HG03025 (cell line): ENCODE measurements around the gene ANKRD11.

ENCODE experiments used
- ATAC-seq: cut with Tn5 transposase; IDR thresholded peaks from one replicate; pipeline ENCODE4 v1.9.1; 2021; ENCODE audit warnings: mild to moderate bottlenecking, moderate library complexity; ENCODE audit not compliant: unreplicated experiment, low FRiP score

Gene ANKRD11

DNA sequence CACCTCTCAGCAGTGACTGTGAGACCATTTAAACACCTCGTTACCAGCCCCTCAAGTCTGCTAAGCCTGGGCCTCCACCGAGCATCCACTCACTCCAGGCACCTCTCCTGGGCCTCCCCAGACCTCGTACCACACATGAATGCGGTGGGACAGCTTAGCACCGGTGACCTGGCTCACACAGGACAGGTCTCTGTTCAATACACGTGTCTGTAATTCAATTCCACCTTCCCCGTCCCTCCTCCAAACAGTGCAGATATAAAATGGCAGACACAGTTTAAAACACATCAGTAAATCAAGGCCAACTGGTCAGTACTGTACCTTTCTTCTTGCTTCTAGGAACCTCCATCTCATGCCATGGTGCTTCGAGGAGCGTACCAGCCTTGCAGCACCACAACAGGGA is 199.0 kb downstream of the ANKRD11 start:
- no peak for ATAC-seq

DNA sequence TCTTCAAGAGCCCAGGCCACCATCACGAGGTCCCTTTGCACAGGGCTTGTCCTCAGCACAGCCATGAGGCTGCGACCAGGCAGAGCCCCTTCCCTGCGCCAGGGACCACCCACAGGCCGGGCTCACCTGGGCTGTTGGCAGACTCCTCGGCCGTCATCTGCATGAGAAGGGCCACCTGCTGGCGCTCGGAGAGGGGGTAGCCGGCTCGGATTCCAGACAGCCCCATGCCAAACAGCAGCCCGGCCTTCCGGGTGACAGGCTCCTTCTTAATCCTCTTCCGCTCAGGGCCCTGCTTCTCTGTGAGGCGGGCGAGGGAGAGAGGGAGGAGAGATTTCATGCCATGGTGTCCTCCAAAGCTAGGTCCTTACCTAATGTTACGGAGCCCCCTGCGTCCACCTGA is 199.5 kb downstream of the ANKRD11 start:
- ATAC-seq = no peak

DNA sequence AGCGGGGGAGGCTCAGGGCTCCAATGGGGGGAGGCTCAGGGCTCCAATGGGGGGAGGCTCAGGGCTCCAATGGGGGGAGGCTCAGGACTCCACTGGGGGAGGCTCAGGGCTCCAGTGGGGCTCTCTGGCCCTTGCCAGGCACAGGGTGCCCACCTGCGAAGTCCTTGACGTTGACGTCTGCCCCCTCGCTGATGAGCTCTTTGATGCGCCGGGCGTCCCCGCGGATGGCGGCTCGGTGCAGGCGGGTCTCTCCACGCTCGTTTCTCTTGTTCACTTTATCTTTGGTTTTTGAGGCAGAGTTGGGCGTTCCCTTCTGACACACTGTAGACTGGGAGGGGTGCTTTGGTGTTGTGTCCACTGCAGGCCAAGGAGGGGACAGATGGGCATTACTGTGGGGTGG is 199.9 kb downstream of the ANKRD11 start:
- no peak for ATAC-seq

DNA sequence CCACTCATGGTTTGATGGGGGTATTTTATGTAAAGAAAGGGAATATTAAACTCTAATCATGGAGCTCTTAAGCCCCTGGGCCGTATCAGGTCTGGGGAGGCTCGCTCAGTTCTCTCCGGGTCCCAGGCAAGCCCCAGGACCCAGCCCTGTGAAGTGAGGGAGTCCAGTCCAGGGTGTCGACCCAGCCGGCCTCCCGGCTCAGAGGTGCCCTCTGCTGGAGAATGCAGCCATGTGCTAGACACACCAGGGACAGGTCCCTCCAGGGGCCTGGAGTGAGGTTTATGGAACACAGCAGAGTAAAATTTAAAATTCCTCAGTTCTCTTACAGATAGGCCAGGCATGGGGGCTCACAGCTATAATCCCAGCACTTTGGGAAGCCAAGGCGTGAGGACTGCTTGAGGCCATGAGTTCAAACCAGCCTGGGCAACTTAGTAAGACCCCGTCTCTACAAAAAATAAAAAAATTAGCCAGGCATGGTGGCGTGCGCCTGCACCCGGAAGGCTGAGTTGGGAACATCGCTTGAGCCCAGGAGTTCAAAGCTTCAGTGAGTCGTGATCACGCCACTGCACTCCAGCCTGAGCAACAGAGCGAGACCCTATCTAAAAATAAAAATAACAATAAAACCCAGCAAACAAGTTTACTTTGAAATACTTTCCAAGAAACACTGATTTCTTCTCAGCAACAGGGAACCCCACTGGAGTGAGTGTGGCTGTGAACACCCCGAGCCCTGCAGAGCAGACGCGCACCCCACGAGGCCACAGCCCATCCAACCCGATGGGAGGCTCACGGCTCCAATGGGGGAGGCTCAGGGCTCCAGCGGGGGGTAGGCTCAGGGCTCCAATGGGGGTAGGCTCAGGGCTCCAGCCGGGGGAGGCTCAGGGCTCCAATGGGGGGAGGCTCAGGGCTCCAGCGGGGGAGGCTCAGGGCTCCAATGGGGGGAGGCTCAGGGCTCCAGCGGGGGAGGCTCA is 200.6 kb downstream of the ANKRD11 start:
- ATAC-seq = no peak

DNA sequence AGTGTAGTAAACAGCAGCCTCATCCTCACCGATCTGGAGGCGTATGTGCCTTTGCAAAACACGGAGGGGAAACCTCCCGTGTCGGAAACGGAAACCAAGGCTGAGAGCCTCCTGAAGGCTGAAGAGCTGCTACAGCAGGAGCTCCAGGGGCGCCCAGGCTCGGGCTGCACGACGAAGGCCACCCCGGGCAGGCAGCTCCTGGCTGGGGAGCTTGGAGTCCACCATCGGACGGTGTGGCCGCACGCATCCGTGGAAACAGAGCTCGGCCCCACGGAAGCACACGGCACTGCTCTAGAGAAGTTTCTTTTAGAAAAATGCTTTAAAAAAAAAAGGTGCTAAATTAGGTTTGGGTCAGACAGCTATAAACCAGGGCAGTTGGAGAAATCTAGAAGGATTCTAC is 201.4 kb downstream of the ANKRD11 start:
- ATAC-seq = no peak

DNA sequence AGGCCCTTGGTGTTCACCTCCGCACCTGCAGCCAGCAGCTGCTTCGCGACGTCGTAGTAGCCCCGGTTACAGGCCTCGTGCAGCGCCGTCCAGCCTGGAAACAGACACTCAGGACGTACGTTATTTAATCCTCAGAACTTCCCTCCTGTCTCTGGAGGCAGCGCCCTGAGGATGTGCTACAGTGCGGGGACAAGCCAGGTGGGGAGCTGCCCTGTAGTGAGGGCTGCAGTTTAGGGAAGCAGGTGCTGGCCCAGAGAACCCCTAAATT is 201.8 kb downstream of the ANKRD11 start:
- ATAC-seq = no peak

DNA sequence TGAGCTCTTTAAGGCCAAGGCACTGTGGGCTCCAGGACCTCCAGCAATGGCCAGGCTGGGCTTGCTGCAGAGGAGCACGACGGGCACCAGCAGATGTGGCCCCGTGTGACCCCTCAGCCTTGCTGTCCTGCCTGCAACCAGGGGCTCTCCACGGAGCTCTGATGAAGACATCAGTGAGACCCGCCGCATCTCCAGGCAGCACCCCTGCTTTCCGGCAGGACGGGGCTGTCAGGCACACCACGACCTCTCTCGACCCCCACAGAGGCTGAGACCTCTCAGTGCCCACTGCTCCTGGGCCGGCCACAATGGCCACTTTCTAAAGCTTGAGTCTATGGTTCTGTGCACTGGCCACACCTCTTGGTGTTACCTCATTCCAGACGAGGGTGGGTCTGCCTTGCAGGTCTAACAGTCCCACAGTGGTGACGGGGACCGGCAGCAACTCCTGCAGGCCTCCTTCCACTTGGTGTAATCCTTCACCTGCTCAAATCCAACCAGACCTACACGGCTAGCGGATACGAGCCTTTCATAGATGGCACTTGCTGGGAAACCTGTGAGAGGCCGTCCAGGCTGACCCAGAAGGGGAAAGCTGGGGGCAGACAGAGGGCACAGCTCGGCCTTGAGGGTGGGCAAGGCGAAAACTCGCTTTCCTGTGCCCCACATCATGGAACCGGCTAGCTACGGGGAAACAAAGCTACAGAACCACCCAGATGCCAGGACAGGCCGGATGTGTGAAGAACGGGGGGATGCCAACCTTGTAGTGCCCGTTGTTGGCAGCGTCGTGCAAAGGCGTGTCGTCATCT is 202.4 kb downstream of the ANKRD11 start:
- ATAC-seq = no peak

DNA sequence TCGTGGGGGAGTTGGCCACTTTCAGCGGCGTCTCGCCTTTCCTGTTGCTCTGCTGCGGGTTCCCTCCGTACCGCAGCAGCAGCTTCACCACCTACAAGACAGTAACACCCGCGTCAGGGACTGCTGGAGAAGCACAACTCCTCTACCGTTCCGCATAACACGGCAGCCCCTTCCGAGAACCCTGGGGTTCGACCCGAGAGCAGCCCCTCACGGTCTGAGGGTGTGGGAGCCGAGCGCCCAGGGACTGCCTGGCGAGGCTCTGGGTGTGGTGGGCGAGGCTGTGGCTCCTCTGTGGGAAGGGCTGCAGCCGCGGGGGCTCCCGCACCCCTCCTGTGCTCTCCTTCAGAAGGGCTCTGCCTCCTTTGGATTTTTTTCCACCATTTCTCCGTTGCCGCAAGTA is 204.3 kb downstream of the ANKRD11 start:
- ATAC-seq = no peak

DNA sequence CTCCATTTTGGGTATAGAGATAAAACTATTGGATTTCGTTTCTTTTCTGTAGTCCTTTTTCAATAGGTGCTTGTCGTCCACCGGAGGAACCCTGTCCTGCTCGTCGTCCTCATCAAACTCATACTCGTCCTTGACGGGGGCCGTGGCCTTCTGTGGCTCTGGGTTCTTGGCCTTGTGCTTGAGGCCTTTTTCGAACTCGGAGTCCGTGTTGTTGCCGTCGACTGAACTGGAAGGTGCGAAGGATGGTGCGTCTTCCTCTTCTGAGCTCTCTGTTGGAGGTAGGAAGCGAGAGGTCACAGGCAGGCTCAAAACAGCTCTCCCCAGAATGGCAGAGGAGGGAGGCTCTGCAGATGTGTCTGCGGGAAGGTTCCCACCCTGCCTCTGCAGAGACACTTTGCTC is 205.0 kb downstream of the ANKRD11 start:
- ATAC-seq = no peak

DNA sequence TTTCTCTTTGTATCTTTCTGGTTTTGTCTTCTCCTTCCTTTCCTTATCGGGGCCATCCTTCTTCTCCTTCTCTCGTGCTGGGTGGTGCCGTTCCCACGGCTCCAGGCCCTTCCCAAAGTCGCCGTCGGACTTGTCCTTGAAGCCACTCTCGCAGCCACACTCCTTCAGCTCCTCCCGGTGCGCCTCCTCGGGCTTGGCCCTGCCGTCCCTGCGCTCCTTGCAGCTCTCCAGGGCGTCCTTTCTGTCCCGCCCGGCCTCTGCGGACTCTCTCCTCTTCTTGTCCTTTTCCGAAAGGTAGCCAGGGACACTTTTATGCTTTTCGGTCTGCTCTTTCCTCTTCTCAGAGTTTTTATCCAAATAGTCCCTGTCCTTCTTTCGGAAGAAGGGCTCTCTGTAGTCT is 206.9 kb downstream of the ANKRD11 start:
- ATAC-seq = no peak

DNA sequence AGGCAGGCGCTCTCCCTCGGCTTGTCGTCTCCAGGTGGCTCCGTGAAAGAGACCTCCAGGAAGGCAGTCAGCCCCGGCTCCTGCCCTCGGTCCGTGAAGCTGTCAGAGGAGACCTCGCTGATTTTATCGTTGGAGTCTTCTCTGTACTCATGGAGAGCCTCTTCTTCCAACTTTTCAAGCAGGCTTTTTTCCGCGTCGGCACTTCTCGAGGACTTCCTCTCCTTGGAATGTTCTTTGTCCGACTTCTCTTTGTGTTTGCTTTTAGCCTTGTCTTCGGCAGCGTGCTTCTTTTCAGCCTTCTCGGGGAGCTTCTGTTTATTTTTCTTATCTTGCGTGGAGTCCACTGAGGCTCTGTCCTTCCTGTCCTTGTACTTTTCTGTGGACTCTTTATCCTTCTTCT is 207.8 kb downstream of the ANKRD11 start:
- no peak for ATAC-seq

DNA sequence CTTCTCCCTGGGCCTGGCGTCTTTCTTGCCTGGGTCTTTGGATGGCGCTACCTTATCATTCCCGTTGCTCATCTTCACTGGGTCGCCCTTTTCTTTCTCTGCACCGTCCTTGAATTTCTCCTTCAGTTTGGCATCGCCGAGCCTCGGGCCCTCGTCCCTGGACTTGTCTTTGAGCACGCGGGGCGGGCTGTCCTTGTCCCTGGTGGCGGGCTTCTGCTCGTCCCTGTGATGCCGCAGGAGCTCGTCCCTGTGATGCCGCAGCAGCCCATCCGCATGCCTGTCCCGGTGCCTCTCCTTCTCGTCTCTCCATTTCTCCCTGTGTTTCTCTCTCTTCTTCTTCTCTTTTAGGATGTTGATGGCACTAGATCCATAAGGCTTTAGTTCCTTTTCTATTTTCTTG is 208.5 kb downstream of the ANKRD11 start:
- no peak for ATAC-seq

DNA sequence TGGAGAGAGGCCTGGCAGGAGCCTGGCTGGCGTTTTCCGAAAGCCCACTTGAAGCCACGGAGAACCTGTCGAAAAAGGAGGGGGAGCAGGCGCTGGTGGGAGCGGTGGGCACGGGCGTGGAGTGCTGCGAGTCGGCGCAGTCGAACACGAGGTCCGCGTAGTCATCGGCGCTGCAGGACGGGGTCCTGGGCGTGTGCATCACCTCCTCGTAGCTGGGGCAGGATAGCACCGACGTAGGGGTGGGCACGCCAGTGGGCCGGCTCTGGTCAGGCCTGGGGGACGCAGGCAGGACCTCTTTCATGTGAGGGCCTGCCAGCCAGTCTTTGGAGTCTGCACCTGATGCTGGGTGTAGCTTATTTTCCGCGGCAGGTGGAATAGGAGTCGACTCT is 209.2 kb downstream of the ANKRD11 start:
- ATAC-seq = no peak

DNA sequence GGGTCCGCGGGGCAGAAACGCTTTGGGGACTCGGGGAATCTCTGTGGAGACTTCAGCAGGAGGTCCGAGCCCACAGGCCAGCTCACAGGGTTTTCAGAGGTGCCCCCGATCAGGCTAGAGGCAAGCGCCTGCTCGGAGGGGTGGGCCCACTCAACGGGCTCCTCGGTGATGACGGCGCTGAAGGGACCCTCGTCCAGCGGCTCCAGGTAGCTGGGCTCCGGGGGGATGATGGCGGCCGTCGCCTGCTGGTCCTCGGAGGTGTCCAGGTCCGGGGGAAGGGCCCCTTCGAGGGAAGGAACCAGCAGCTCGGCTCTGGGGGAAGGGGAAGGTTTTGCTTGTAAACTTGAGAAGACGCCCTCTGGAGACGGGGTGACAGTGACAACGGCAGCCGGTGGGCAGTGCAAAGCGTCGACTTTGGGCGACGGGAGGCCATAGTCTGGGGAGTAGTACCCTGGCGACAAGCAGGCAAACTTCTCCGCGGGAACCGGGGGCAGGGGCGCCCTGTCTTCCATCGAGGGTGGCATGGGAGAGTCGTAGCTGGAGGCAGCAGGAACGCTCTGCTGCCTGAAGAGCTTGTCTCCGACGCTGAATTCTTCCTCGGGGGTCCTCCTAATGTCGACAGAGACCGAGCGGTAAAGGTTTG is 209.7 kb downstream of the ANKRD11 start:
- ATAC-seq = no peak

DNA sequence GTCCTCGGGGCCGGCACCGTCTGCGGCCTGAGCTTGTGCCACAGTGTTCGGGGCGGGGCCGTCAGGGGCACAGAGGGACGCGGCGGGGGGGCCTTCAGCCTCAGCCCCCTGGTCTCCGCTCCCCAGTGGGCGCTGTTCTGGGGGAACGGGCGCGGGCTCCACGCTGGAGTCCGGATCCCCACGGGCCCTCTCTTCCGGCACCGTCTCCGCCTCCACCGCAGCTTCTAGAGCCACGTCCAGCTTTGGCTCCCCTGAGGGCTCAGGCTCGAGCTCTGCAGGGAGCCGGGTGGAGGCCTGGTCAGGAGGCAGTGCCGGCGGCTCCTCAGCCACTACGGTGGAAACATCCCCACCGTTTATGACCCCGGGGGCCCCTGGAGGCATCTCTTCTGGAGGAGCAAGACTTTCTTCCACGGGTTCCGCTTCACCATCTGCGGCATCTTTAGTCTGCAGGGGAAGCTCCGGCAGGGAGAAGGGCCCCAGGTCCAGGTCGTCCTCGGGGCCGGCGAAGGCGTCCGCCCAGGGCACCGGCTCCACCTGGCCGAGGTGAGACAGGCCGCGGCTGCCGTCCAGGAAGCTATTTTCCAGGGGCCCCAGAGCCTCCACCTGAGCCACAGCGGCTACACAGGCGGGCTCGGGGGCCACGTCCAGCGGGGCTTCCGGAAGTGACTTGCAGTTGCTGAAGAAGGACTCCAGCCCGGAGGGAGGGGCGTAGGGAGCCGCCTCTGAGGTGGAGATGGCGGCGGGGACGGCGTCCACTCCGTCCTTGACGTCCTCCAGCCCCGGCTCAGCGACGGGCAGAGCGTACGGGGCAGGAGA is 210.5 kb downstream of the ANKRD11 start:
- ATAC-seq = no peak

DNA sequence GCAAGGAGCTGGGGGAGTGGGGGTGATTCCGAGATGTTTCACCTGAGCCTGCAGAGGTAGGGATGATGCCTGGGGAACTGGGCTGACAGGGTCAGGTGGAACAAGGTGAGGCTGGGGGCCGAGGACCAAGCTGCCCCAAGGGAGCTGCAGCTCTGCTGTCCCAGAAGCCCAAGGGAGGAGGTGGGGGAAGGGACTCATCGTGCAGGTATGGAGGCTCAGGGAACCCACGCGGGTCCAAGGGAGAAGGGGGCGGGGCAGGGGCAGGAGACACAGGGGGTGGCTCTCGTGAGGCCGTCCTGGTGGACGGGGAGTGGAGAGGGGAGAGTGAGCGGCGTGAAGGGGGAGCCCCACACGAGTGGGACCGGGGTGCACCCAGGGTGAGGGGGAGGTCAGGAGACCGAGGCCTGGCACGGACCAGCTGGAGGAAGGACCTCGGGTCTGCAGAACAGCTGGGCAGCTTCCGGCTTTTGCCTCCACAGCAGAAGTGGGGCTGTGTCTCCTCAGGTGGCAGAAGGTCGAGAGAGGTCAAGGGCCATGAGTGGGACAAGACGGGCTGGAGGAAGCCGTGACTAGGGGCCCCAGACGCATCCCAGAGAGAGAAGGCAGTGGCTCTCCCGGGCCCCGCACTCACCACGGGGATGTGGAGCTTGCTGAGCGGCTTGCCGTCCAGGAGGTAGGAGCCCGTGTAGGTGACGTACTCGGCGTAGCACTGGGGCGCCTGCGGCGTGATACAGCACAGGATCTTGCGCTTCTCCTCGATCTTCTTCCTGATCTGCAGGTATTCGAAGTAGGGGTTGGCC is 211.7 kb downstream of the ANKRD11 start:
- ATAC-seq = no peak

DNA sequence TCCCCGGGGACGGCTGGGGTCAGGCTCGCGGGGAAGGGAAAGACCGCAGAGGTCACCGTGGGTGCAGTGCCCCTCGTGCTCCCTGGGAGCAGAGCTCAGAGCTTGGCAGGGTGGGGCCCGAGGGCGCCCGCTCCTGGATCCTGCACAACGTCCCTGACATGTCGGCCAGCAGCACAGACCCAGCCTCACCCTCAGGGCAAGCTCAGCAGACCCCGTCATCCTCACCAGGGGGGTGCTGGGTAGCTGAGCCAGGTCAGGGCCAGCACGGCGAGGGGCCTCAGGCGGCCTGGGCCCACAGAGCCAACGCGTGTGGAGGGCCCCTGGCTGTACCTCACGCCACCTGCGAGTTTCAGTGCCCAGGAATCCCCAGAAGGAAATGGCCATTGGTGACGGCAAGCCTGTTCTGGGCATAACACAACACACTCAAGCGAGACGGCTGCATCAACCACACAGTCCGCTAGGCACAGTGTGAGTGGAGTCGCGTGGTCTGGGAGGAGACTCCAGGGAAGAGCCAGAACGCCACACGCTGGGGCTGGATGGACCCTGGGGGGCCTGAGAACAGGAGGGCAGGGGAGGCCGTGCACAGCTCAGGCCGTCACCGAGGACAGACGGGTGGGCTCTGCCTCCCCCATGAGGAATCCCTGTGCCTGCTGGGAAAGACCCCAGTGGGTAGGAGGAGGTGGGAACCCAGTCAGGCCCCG is 212.6 kb downstream of the ANKRD11 start:
- ATAC-seq = no peak

DNA sequence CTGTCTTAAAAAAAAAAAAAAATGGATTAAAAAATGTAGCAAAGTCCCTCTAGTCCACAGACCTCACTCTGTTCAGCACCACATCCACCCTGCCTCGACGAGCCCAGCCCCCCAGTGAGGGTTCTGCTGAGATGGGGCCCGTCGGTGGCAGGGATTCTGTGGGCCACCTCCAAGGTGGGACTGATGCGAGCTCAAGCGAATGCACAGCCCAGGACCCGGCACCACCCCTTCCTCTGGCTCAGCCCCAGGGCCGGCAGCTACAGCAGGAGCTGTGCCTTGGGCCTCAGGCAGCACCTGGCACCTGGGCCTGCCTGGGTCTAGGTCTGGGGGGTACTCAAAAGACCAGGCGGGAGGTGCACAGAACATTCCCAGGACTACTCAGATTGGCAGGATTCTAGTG is 213.3 kb downstream of the ANKRD11 start:
- no peak for ATAC-seq
